Dermis microvascular lymphatic vessel endothelial cell (primary cell): Measurements from ENCODE around the gene THADA. TPM values are rescaled to one million over a fixed set of nuclear protein-coding genes. Genes with fewer than 3 reads are reported as not detected.
A peak's percentile ranks its signal among the peaks of the same experiment; 100 is the strongest.

ENCODE experiments used
- DNase-seq, 2 donors: peaks; one replicate each; pipeline versions ENCODE4 v3.0.0 to v3.0.0-alpha.2; 2010; ENCODE audit warnings: low read depth in 2 of 2
- total RNA-seq: library from RNA; depleted of rRNA; stranded (reverse); fragments of >200 nt; gene quantifications from 2 replicates; pipeline ENCODE4 v1.2.1, GENCODE V29; 2014

THADA gene
- total RNA-seq, 1 donor from 2014 or later: 17.8 TPM

DNA sequence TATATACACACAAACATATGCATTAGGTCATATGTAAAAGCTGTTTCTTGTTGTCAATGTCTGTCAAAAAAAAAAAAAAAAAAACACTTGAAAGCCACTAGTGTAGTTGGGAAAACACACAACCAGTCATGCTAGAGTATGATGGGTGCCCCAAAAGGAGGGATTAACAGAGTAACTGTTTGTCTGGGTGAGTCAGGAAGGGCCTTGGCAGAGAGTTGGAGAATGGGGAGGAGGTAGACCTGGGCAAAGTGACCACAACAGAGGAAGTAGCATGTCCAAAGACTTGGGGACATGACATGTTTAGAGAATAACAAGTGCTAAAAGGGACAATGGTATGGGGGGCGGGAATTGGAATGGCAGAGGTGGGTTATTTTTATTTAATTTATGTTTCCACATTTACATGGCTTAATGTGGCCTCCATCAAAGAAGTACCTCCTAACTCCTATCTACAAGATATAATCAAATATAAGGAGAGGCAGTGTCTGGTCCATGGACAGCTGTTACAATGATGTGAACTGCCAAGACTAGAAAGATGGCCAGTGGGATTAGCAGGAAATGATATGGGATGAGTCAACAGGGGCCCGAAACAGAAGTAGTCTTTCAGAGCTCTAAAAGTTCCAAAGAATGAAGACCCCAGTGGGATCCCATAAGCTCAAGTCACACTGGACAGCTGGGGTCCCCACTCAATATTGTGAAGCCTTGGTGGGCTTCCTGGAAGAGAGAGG, 269.6 kb downstream of the THADA start:
- DNase-seq: no peak

DNA sequence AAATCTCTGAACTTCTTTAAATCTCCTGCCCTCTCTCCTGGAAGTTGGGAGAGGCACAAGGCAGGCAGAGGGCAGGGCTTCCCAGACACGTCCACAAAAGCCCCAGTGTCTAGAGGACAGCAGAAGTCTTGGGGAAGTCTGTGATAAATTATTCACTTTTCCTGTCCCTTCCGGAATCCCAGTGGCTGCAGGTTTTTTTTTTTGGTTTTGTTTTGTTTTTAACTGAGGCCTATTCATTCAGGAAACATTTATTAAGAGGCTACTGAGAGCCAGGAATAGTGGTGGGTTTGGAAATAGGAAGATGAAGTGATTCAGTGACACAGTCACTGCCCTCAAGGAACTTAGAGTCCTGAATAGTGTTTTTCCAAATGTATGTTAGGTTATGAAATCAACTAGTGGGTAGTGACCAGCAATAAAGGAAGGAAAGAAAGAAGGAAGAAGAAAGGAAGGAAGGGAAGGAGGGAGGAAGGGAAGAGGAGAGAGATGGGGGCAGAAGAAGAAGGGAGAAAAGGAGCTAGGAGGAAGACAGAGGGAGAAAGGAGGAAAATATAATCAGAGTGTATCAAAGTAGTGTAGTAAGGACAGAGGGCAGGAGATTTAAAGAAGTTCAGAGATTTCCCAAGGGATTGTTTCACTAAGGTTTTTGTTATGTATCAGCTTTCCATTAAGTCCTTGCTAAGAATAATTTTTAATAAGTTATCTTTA, 270.6 kb downstream of the THADA start:
- peak in 1 of 2 donors; percentile 81 for DNase-seq

DNA sequence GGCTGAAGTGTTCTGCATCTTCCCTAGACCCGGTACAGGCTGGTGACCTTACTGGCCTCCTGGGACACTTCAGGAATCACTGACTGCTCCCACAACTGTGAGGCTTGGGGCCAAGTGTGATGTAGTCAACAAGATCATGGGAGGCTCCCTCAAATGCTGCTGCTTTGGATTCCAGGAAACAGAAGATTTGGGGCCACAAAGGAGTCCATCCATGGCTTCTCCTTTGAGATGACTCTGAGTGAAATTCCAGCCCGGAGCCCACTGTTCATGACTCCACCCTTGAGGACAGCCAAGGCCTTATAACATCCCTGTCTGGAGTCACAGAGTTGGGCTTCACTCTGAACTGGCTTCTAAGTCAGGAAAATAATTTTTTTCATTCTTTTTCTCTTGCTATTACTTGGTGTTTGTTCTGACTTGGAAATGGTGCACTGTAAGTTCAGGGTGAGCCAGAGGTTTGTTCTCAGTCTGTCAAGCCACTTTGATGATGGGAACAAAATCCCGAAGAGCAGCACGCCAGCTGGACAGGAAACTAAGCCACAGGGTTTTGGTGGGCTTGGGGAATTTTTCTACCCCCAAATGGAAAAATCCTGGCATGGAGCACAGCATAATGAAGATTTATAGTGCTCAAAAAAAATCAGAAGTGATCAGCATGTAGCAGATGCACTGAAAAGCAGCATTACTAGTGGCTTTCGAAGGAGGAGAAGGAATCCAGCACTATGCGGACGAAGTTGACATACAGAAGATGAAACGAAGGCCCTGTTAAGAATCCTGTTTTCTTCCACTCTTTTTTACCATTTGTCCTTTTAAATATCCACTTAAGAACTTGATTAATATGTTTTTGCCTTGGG, 271.4 kb downstream of the THADA start:
- DNase-seq: peak in 1 of 2 donors; percentile 17

DNA sequence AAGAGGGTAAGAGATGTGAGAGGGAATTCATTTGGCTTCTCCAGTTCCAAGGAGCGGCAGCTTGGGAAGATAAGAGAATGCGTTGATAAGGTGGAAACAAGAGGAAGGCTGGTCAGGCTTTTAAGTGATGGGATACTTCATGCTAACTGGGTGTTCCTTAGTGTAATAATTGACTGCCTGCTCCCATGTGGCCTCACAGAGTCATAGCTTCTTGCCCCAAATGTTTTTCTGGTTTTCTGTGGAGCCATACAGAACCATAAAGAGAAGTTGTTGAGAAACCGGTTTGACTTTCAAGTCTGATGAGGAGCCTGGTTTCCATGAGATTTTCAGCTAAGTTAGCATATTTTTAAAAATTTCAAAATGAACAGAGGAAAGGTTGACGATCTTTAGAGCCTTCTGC, 272.0 kb downstream of the THADA start:
- no peak for DNase-seq

GRCh38 chr2:43321446-43321845, 274.4 kb downstream of the THADA start:
- no peak for DNase-seq

DNA sequence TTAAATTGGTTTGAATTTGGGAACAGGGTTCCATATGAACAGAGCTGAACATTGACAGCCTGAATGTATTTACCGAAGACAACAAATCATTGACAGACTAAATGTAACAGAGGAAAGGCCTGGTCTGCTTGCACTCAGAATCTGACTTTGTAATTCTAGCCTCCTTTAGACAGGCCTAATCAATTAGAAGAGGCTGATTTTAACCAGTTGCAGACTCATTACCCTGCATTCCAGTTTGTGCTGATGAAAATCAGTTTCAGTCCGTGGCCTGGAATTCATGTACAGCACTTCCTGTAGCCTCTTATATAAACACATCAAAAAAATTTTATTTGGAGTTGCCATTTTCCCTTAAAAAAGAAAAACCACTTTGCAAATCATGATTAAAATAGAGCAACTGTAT, 276.3 kb downstream of the THADA start:
- DNase-seq: peak in 1 of 2 donors; percentile 32

DNA sequence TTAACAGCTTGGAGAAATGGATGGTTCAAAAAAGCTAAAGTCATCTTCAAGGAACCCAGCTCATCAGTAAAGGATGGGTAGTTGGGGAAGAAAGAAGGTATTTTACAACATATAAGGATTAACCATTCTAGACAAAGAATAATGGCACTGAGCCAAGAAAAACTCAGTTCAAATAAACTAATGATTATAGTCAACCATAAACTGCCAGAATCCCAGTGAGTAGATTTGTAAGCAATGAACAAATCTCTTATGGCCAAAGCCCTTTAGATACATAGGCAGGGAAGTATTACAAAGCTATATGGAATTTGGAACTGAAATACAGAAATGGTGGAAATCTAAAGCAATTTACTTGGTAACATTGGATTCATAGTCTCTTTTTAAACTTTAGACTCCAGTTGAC, 277.0 kb downstream of the THADA start:
- peak in 1 of 2 donors; percentile 66 for DNase-seq

GRCh38 chr2:43317680-43318079, 278.2 kb downstream of the THADA start:
- no peak for DNase-seq

- no peak for DNase-seq
These were observed 278.6 kb downstream of the THADA start for GRCh38 chr2:43317194-43317593.

- no peak for DNase-seq
These were observed 280.4 kb downstream of the THADA start for GRCh38 chr2:43315482-43315881.

- no peak for DNase-seq
These were observed 281.4 kb downstream of the THADA start for GRCh38 chr2:43314299-43314927.

- DNase-seq: no peak
These were observed 282.2 kb downstream of the THADA start for GRCh38 chr2:43313642-43314017.

GRCh38 chr2:43312755-43313641, 282.8 kb downstream of the THADA start:
- DNase-seq: peak; percentile 57 to 69

DNA sequence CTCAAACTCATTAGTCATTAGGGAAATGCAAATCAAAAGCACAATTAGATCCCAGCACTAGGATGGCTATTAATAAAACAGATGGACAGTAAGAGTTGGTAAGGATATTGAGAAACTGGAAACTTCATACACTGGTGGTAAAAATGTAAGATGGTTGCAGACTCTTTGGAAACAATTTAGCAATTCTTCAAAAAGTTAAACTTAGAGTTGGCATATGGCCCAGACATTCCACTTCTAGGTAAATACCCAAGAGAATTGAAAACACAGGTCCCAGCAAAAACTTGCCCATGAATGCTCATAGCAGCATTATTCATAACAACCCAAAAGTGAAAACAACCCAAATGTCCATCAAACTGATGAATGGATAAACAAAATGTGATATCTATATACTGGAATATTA, 284.6 kb downstream of the THADA start:
- peak; percentile 78 to 85 for DNase-seq

DNA sequence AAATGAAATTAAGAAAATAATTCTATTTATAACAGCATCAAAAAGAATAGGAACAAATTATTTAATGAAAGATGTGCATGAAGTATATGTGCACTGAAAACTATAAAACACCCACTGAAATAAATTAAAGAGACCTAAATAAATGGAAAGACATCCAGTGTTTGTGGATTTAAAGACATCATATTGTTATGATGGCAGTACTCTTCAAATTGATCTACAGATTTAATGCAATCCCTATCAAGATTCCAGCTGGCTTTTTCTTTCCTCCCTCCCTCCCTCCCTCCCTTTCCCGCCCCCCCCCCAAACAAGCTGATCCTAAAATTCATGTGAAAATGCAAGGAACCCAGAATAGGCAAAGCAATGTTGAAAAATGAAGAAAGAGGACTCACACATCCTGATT, 285.9 kb downstream of the THADA start:
- DNase-seq: no peak

- DNase-seq: no peak
These were observed 287.9 kb downstream of the THADA start for GRCh38 chr2:43307973-43308372.

DNA sequence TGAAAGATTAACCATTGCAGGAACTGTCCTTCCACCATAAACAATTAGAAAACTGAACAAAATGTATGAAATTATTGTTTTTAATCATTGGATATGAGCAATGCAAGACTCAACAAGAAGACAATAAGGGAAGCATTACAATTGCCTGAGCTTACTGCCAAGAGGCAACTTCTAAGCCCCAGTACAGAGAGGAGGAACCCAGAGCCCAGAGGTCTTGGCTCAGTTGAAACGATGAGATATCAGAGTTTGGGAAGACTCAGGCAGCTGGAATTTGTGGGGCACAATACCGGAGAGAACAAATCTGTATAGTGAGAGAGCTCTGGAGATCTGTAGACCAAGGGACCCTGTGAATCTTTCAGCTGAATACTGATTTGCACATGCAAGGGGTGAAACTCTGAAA, 288.8 kb downstream of the THADA start:
- no peak for DNase-seq

DNA sequence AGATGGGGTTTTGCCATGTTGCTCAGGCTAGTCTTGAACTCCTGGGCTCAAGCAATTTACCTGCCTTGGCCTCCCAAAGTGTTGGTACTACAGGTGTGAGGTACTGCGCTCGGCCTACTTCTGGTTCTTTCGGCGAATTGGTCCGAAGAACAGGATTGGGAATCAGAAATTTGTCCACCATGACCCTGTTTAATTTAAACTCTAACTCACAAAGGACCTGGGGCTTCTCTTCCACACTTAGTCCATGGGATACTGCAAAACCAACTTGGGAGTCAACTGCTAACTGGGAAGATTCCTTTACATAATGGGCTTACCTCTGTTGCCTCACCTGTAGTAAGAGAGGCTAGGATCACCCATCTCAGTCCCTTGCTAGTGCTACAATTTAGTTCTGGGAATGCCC, 289.6 kb downstream of the THADA start:
- no peak for DNase-seq

DNA sequence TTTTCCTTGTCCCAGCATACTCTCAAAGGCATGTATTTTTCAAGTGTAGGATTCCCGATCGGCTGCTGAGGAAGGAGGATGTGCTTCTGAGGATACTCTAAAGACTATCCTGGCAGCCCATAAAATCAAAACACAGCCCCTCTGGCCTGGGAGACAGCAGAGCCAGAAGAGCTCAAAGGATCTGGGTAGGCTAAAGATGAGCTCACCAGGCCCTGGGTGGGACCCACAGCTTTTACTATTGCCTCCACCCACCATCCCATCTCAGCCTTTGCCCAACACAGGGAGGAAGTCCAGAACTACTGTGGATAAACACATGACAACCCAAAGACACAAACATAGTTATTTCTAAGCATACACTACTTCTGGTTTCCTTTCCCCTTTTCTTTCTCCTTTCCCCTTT, 290.3 kb downstream of the THADA start:
- DNase-seq: no peak

DNA sequence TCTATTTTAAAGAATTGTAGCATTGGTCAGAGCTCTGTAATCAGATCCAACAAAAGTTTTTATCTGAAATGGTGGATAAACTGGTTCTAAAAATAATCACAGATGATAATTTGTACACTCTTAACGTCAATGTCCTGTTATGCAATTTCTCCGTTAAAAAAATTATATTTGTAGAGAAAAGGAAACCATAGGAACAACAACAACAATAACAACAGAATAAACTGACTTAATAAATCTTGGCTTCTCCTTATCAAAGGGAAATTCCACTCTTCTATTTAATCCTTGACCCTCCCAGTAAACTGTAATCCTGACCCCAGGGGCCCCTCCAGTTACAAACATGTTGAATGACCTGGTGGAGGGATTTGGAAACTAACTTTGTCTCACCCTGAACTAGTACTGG, 290.8 kb downstream of the THADA start:
- no peak for DNase-seq

GRCh38 chr2:43303889-43304288, 291.9 kb downstream of the THADA start:
- DNase-seq: no peak
